SK-N-MC (cell line): ENCODE data around the gene DDX17.

ENCODE experiments used
- DNase-seq: peaks from one replicate; pipeline ENCODE4 v3.0.0-alpha.2; 2011; ENCODE audit warnings: low read depth, low spot score
- H3K27ac ChIP-seq: fragments of 200-600 bp; sonication (generic); 2 replicates; pipeline ENCODE4 v1.5.1; 2016; ENCODE audit warnings: mixed run types
- H3K36me3 ChIP-seq: fragments of 200-600 bp; sonication (generic); 2 replicates; pipeline ENCODE4 v1.6.1; 2017; ENCODE audit warnings: antibody characterized with exemption, low read length, mixed read lengths; ENCODE audit not compliant: insufficient read depth
- H3K4me3 ChIP-seq: fragments of 200-600 bp; sonication (generic); 2 replicates; pipeline ENCODE4 v1.5.1; 2016
- H3K9ac ChIP-seq: fragments of 200-600 bp; sonication (generic); 2 replicates; pipeline ENCODE4 v1.8.0; 2017; ENCODE audit warnings: mixed run types, mixed read lengths; ENCODE audit not compliant: insufficient read length
- H3K9me3 ChIP-seq: fragments of 200-600 bp; sonication (generic); 2 replicates; pipeline ENCODE4 v1.6.1; 2017; ENCODE audit warnings: low read depth, mild to moderate bottlenecking, antibody characterized with exemption, low read length, moderate library complexity, mixed read lengths
- EZH2 ChIP-seq: fragments of 200-600 bp; sonication (generic); IDR thresholded peaks from one replicate; pipeline ENCODE4 v1.6.1; 2017; ENCODE audit warnings: antibody characterized with exemption
- FOXP2 ChIP-seq: optimal IDR thresholded peaks from 2 replicates; pipeline ENCODE3; 2011; ENCODE audit warnings: mild to moderate bottlenecking, moderate library complexity; ENCODE audit not compliant: insufficient read depth; ENCODE audit errors: extremely low read length, control extremely low read depth
- POLR2AphosphoS5 ChIP-seq: IDR thresholded peaks from 2 replicates; pipeline ENCODE4 v1.6.1; 2012; ENCODE audit warnings: mild to moderate bottlenecking, low read depth, low read length, borderline replicate concordance

Gene DDX17

GRCh38 chr22:38461414-38462081 is 44.6 kb downstream of the DDX17 start:
- peak overlapping the region; percentile 66 for H3K4me3 ChIP-seq
- no peaks in the 10 kb centered on the region for H3K9me3 ChIP-seq
- H3K36me3 ChIP-seq, result no peaks in the 10 kb centered on the region
- peak; percentile 22 for DNase-seq
- TF ChIP-seq FOXP2, result peak; percentile 47
- no peak for TF ChIP-seq POLR2AphosphoS5
- no peak for TF ChIP-seq EZH2
- H3K9ac ChIP-seq, result no peak overlapping the region
- H3K27ac ChIP-seq, result no peak overlapping the region

GRCh38 chr22:38461057-38461413 is 45.1 kb downstream of the DDX17 start:
- Histone ChIP-seq H3K9ac (no peak overlapping the region), H3K4me3 (peak overlapping the region; percentile 66), H3K27ac (no peak overlapping the region), H3K36me3 (no peaks in the 10 kb centered on the region), H3K9me3 (no peaks in the 10 kb centered on the region)
- no peak for DNase-seq
- TF ChIP-seq EZH2 (no peak), FOXP2 (no peak), POLR2AphosphoS5 (no peak)

- no peak for TF ChIP-seq POLR2AphosphoS5
- DNase-seq, result no peak
Measured at GRCh38 chr22:38460426-38460840, 45.7 kb downstream of the DDX17 start.

GRCh38 chr22:38456841-38457699 is 49.0 kb downstream of the DDX17 start:
- H3K27ac ChIP-seq, result no peak overlapping the region
- H3K36me3 ChIP-seq, result no peaks in the 10 kb centered on the region
- no peak overlapping the region for H3K4me3 ChIP-seq
- H3K9me3 ChIP-seq, result no peaks in the 10 kb centered on the region
- H3K9ac ChIP-seq, result no peak overlapping the region
- TF ChIP-seq POLR2AphosphoS5 (no peak), EZH2 (no peak), FOXP2 (no peak)
- no peak for DNase-seq

More at GRCh38 chr22:38460426-38460840, 45.7 kb downstream of the DDX17 start:
- Histone ChIP-seq H3K4me3 (no peak overlapping the region), H3K36me3 (no peaks in the 10 kb centered on the region), H3K9ac (no peak overlapping the region), H3K9me3 (no peaks in the 10 kb centered on the region), H3K27ac (no peak overlapping the region)

GRCh38 chr22:38456272-38456835 is 49.8 kb downstream of the DDX17 start:
- Histone ChIP-seq H3K36me3 (no peaks in the 10 kb centered on the region), H3K9ac (no peak overlapping the region), H3K9me3 (no peaks in the 10 kb centered on the region), H3K27ac (no peak overlapping the region), H3K4me3 (peak overlapping the region; percentile 90)
- no peak for TF ChIP-seq EZH2
- TF ChIP-seq POLR2AphosphoS5, result no peak
- no peak for TF ChIP-seq FOXP2
- no peak for DNase-seq

GRCh38 chr22:38455530-38456271 is 50.4 kb downstream of the DDX17 start:
- Histone ChIP-seq H3K36me3 (no peaks in the 10 kb centered on the region), H3K27ac (no peak overlapping the region), H3K9ac (peak overlapping the region; percentile 79), H3K9me3 (no peaks in the 10 kb centered on the region), H3K4me3 (peak overlapping the region; percentile 90)
- TF ChIP-seq EZH2, result no peak
- TF ChIP-seq FOXP2, result no peak
- TF ChIP-seq POLR2AphosphoS5, result no peak
- no peak for DNase-seq

- Histone ChIP-seq H3K9ac (peak within 1 kb of the TSS; percentile 79), H3K4me3 (peak within 1 kb of the TSS; percentile 90), H3K27ac (no peak within 1 kb of the TSS), H3K36me3 (no peaks in the 10 kb centered on the region), H3K9me3 (no peaks in the 10 kb centered on the region)
- no peak for TF ChIP-seq POLR2AphosphoS5
- no peak for TF ChIP-seq FOXP2
- no peak for TF ChIP-seq EZH2
- DNase-seq, result no peak
Measured at GRCh38 chr22:38455076-38455529, 51.0 kb downstream of the DDX17 start, which contains the start of gene KCNJ4. KCNJ4 (minus strand) TSS chr22:38455199; CDS start chr22:38428132, 27,067 bp downstream.

- Histone ChIP-seq H3K9ac (no peak overlapping the region), H3K36me3 (no peaks in the 10 kb centered on the region), H3K9me3 (no peaks in the 10 kb centered on the region), H3K4me3 (peak overlapping the region; percentile 72), H3K27ac (no peak overlapping the region)
- TF ChIP-seq EZH2, result no peak
- DNase-seq, result no peak
Measured at GRCh38 chr22:38454353-38455075, 51.6 kb downstream of the DDX17 start.
